22Rv1 (cell line): ENCODE data around the gene PROB1.

Source experiments
- ZFX ChIP-seq: fragments of 450-650 bp; IDR thresholded peaks from 2 replicates; pipeline ENCODE4 v1.6.1; 2017; ENCODE audit warnings: antibody characterized with exemption, borderline replicate concordance
- TF ChIP-seq, protein P1 (sequence below): fragments of 450-650 bp; IDR thresholded peaks from 2 replicates; pipeline ENCODE4 v1.5.1; 2017; ENCODE audit warnings: mild to moderate bottlenecking

DNA sequence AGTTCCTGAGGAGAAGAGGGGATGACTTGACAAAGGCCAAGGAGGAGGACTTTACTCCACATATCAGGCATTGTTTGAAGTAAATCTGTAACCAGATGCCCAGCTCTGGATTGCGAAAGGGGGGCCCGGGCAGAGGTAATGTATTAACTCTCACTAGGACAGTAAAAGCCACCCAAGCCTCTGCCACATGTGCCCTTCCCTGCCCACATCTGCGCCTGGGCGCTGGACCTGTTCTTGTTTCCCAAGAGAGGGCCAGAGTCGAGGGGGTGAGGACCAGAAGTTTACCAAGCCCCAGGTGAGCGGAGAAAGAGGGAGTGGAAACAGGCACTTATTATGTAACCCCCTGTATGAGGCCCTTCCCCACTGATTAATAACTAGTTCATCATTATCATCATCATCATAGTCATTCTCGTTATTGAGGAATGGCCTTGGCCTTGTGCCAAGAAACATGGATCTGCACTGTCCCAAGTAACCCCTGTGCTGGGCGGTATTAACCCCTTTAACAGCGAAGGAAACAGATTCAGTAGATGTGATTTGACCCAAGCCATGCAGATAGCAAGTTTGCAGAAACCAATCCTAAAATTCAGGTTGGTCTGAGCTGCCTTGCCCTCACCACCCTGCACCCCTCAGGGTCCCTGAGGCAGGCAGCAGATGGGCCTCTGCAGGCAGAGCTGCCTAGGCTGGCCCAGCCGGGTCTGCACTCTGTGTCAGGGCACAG is 11.5 kb downstream of the PROB1 start, which contains the start of gene SLC23A1:
- TF ChIP-seq, protein P1, sequence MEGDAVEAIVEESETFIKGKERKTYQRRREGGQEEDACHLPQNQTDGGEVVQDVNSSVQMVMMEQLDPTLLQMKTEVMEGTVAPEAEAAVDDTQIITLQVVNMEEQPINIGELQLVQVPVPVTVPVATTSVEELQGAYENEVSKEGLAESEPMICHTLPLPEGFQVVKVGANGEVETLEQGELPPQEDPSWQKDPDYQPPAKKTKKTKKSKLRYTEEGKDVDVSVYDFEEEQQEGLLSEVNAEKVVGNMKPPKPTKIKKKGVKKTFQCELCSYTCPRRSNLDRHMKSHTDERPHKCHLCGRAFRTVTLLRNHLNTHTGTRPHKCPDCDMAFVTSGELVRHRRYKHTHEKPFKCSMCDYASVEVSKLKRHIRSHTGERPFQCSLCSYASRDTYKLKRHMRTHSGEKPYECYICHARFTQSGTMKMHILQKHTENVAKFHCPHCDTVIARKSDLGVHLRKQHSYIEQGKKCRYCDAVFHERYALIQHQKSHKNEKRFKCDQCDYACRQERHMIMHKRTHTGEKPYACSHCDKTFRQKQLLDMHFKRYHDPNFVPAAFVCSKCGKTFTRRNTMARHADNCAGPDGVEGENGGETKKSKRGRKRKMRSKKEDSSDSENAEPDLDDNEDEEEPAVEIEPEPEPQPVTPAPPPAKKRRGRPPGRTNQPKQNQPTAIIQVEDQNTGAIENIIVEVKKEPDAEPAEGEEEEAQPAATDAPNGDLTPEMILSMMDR, result no peak
- TF ChIP-seq ZFX, result no peak
